ENCODE measurements around the gene FUBP1. TPM values are rescaled to one million over a fixed set of nuclear protein-coding genes. Genes with fewer than 3 reads are reported as not detected.

FUBP1 gene
- total RNA-seq, 1 experiment from 2014 or later = 271 TPM

GRCh38 chr1:77910116-77910515 is 68.8 kb downstream of the FUBP1 start:
- H3K27ac Mint-ChIP-seq = peak overlapping the region in 1 of 3 experiments; percentile 28; a peak in 1 of 7 replicates
- no peaks in the 10 kb centered on the region for H3K4me1 ChIP-seq (ENCODE audit: insufficient read depth, low read length)
- WGBS (ENCODE audit: extremely low coverage, insufficient read length, low lambda C conversion rate) = no CpG with 5 or more reads among the region's 4 CpGs

More at GRCh38 chr1:77910116-77910515, 68.8 kb downstream of the FUBP1 start:
- no peak for DNase-seq
- Mint-ChIP-seq H3K27me3 (ENCODE audit: low read depth) (no peaks in the 10 kb centered on the region), H3K9me3 (no peaks in the 10 kb centered on the region), H3K4me3 (no peak overlapping the region), H3K4me1 (no peaks in the 10 kb centered on the region), H3K36me3 (ENCODE audit: insufficient read depth in 1 of 3, low read depth in 3 of 3) (no peaks in the 10 kb centered on the region)
- Histone ChIP-seq H3K9ac (ENCODE audit: extremely low read depth, insufficient read length, low read length) (no peak overlapping the region), H2BK20ac (ENCODE audit: low read depth, low read length, poor library complexity, severe bottlenecking) (no peak overlapping the region), H4K91ac (ENCODE audit: insufficient read length, low read depth, low read length) (no peak overlapping the region), H3K18ac (ENCODE audit: insufficient read length, low read depth, low read length) (no peak overlapping the region), H2BK5ac (ENCODE audit: insufficient read length, low read length) (no peak overlapping the region), H4K5ac (ENCODE audit: insufficient read length, low read depth, low read length) (no peak overlapping the region), H4K20me1 (ENCODE audit: control insufficient read depth, insufficient read depth, insufficient read length) (no peaks in the 10 kb centered on the region), H3K27me3 (ENCODE audit: insufficient read depth, low read length) (no peaks in the 10 kb centered on the region), H3K27ac (ENCODE audit: insufficient read length, low read depth, low read length) (no peak overlapping the region), H3K9me3 (ENCODE audit: control insufficient read depth, low read depth, low read length) (no peaks in the 10 kb centered on the region), H3K79me1 (ENCODE audit: insufficient read depth, low read depth, low read length, poor library complexity, severe bottlenecking) (no peaks in the 10 kb centered on the region), H3K14ac (ENCODE audit: insufficient read depth, low read length) (no peak overlapping the region), H3K23ac (ENCODE audit: insufficient read length, low read depth, low read length) (no peak overlapping the region), H2BK12ac (ENCODE audit: insufficient read length, low read depth, low read length) (no peak overlapping the region), H2BK120ac (ENCODE audit: low read depth, low read length, poor library complexity, severe bottlenecking) (no peak overlapping the region), H3K4me2 (ENCODE audit: insufficient read depth, insufficient read length, low read length) (no peak overlapping the region), H4K8ac (replicated peaks; ENCODE audit: insufficient read length, low read depth, low read length) (no peak overlapping the region), H3K56ac (ENCODE audit: insufficient read length, low read depth, low read length) (no peak overlapping the region), H3K23me2 (ENCODE audit: insufficient read length, low read depth, low read length, poor library complexity, severe bottlenecking) (no peaks in the 10 kb centered on the region), H3K4ac (ENCODE audit: low read depth, low read length) (no peak overlapping the region), H2AK5ac (ENCODE audit: insufficient read length, low read length) (no peak overlapping the region), H3T11ph (ENCODE audit: low read length) (no peak overlapping the region), H3K79me2 (ENCODE audit: insufficient read depth, low read length) (no peaks in the 10 kb centered on the region), H2BK15ac (ENCODE audit: low read depth, low read length) (no peak overlapping the region), H2AFZ (ENCODE audit: low read length) (no peak overlapping the region)
- TF ChIP-seq CTCF (conservative IDR thresholded peaks at IDR 0.05) = no peak

All from H9 (cell line).